HG03135 (cell line): ENCODE results near the gene HSF4.

Experiments used
- ATAC-seq: cut with Tn5 transposase; IDR thresholded peaks from one replicate; pipeline ENCODE4 v1.9.1; 2021; ENCODE audit warnings: mild to moderate bottlenecking, moderate library complexity; ENCODE audit not compliant: unreplicated experiment

HSF4 gene

GRCh38 chr16:67166110-67166547, 1.6 kb downstream of the HSF4 start:
- ATAC-seq = no peak

- no peak for ATAC-seq
These were observed 2.1 kb downstream of the HSF4 start for GRCh38 chr16:67166598-67167168.

GRCh38 chr16:67167588-67167987, 3.0 kb downstream of the HSF4 start:
- ATAC-seq = no peak

- no peak for ATAC-seq
These were observed 4.5 kb downstream of the HSF4 start for GRCh38 chr16:67169011-67169451.

- no peak for ATAC-seq
These were observed 5.2 kb downstream of the HSF4 start for GRCh38 chr16:67169642-67170167.

GRCh38 chr16:67170168-67170948, 5.8 kb downstream of the HSF4 start, which contains the start of gene NOL3:
Gene NOL3, plus strand, starts transcription at chr16:67170538.
- ATAC-seq = peak; percentile 39

DNA sequence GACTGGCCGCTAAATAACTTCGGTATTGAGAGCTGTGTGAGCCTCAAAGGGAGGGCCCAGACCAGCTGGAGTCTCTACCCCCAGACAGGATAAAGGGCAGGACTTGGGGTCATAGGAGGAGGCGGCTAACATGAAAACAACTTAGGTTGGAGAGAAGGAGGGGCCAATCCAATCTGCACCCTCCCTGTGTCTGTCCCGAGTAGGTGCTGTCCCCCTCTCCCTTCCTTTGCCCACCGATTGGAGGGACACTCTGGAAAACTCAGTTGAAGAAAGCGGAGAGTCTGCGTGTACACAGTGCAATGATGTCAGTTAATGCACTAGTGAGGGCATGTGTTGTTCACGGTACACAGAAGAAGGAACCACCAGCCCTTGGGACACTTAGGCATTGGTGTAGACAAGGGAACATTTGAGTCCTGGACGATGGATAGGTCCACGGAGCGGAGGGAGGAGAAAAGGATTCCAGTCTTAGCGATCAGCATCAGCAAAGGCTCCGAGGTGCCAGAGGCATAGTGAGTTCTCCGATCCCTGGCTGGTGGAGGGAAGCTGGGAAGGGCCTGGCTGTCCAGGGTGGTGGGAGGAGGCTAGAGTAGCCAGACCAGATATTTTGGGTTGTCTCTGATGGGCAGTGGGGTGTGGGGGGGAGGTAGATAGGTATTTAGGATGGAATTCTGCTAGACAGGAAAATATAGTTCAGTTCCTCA, 6.6 kb downstream of the HSF4 start:
- ATAC-seq = peak; percentile 20

- ATAC-seq = no peak
These were observed 8.8 kb downstream of the HSF4 start for GRCh38 chr16:67173323-67173722.

GRCh38 chr16:67173808-67174705, 9.5 kb downstream of the HSF4 start:
- ATAC-seq = no peak

DNA sequence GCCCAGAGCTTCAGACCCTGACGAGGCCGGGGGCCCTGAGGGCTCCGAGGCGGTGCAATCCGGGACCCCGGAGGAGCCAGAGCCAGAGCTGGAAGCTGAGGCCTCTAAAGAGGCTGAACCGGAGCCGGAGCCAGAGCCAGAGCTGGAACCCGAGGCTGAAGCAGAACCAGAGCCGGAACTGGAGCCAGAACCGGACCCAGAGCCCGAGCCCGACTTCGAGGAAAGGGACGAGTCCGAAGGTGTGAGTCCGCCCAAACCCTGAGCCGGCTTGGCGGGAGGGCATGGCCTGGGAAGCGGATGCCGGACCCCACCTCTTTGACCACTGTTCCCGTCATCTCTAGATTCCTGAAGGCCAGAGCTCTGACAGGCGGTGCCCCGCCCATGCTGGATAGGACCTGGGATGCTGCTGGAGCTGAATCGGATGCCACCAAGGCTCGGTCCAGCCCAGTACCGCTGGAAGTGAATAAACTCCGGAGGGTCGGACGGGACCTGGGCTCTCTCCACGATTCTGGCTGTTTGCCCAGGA, 10.2 kb downstream of the HSF4 start:
- no peak for ATAC-seq

DNA sequence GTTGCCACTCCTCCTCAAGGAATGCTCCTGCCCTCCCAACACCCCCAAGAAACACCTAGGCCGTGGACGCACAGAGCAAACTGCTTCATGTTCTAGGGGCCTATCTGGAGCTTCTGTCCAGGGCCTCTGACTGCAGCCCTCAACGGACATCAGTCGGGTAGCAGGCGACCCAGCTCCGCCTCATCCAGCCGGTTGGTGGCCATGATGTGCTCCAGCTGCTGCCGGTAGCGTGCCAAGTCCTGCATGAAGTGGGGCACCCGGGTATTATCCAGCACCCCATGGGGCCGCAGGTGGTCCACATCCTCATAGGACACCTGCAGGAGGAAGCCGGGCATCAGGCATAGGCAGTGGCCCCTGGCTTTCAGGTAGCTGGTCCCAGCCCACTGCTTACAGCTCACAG, 12.1 kb downstream of the HSF4 start:
- ATAC-seq = no peak

GRCh38 chr16:67177743-67178699, 13.5 kb downstream of the HSF4 start:
- ATAC-seq = no peak

GRCh38 chr16:67179421-67180080, 15.0 kb downstream of the HSF4 start:
- no peak for ATAC-seq

DNA sequence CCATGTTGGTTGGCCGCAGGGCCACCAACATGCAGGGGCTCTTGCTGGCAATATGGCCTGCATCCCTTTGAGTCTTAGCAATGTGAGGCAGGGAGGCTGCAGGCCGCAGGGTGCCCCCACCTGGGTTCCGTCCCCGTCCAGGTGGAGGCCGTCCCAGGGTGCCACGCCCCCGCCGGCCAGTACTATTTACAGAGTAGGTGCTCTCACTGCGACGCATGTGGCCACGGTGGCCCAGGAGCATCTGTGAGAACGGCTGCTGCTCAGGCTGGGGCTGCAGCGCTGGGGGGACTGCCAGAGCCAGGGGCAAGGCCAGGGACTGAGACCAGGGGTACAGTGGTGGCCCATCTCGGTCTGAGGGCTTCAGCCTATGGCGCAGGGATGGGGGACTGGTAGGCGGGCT, 15.6 kb downstream of the HSF4 start:
- ATAC-seq = no peak

- ATAC-seq = no peak
These were observed 16.8 kb downstream of the HSF4 start for GRCh38 chr16:67181346-67181745.

DNA sequence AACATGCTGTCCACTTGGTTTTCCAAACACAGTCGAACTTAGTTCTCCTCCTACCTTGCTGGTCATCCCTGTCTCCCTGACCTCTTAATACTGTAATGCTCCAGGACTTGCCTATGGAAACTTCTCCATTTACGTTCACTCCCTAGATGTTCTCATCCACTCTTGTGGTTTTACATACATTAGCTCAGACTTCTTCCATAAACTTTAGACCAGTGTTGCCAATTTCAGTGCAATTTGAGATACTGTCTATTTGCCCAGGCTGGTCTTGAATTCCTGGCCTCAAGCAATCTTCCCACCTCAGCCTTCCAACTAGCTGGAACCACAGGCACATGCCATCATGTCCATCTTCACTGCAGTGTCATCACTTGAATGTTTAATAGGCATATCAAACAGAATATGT, 17.7 kb downstream of the HSF4 start:
- ATAC-seq = no peak

DNA sequence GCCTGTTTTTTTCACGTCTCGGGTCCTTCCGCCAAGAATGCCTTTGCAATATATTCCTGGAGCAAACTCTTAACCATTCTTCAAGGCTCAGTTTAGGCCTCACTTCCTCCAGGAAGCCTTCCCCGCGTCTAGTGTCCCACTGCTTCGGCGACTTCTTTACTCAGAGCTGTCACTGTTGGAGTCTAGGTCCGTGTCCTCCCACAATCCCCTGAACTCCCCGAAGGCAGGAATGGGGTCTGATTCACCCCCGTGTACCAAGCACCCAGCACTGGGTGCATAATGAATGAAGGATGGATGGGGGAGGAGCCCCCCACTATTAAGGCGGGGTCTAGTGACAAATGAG, 18.7 kb downstream of the HSF4 start:
- ATAC-seq = no peak

- peak; percentile 86 for ATAC-seq
These were observed 19.3 kb downstream of the HSF4 start, which contains the start of gene MATCAP1 for GRCh38 chr16:67183627-67184452. Gene MATCAP1, minus strand, starts transcription at chr16:67183963. Its CDS starts 3,353 bp downstream, at chr16:67180610.
